AG09319 (cell line): ENCODE measurements around the gene TMEM217.

Experiments used
- DNase-seq: peaks from one replicate; pipeline ENCODE4 v3.0.0-alpha.2; 2010; ENCODE audit warnings: low read depth; ENCODE audit errors: extremely low read depth
- TF ChIP-seq, protein P1 (sequence below): IDR thresholded peaks from 2 replicates; pipeline ENCODE4 v1.5.1; 2011; ENCODE audit warnings: low read depth, mild to moderate bottlenecking, inconsistent platforms, low read length, moderate library complexity

TMEM217 gene

DNA sequence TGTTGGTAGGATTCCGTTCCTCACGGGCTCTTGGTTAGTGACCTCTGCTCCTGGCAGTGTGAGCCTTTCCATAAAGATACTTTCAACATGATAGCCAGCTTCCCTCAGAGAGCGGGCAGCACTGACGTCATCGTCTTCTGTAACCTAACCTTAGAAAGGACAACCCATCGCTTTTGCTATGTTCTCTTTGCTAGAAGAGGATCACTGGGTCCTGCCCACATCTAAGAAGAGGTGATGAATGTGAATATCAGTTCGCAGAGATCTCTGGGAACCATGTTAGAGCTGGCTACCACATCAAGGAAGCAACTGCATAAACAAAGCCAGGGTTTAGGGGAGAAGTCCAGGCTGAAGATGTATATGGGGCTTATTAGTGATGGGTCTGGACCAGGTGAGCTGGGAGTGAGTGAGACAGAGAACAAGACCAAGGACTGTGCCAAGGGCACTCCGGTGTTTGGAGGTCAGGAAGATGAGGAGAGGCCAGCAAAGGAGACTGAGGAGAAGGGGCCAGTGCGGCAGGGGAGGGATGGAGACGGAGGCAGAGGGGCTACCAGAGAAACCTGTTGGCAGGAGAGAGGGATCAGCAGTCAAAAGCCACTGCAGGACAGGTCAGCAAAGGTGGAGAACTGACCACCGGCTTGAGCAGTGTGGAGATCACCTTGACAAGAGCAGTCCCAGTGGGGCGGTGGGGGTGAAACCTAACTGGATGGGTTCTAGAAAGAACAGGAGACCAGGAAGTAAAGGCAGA is 48.3 kb downstream of the TMEM217 start:
- no peak for DNase-seq
- TF ChIP-seq, protein P1, sequence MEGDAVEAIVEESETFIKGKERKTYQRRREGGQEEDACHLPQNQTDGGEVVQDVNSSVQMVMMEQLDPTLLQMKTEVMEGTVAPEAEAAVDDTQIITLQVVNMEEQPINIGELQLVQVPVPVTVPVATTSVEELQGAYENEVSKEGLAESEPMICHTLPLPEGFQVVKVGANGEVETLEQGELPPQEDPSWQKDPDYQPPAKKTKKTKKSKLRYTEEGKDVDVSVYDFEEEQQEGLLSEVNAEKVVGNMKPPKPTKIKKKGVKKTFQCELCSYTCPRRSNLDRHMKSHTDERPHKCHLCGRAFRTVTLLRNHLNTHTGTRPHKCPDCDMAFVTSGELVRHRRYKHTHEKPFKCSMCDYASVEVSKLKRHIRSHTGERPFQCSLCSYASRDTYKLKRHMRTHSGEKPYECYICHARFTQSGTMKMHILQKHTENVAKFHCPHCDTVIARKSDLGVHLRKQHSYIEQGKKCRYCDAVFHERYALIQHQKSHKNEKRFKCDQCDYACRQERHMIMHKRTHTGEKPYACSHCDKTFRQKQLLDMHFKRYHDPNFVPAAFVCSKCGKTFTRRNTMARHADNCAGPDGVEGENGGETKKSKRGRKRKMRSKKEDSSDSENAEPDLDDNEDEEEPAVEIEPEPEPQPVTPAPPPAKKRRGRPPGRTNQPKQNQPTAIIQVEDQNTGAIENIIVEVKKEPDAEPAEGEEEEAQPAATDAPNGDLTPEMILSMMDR = no peak

DNA sequence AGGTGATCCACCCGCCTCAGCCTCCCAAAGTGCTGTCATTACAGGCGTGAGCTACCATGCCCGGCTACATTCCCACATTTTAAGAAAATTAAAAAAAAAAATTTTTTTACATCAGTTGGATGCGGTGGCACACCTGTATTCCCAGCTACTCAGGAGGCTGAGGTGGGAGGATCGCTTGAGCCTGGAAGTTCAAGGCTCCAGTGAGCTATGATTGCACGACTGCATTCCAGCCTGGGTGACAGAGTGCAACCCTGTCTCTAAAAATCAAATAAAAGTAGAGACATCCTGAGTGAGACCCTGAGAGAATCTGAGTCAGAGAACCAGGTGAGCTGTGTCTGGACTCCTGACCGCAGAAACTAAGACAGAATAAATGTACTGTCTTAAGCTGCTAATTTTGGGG is 49.2 kb downstream of the TMEM217 start:
- no peak for DNase-seq
- TF ChIP-seq, protein P1 = no peak

DNA sequence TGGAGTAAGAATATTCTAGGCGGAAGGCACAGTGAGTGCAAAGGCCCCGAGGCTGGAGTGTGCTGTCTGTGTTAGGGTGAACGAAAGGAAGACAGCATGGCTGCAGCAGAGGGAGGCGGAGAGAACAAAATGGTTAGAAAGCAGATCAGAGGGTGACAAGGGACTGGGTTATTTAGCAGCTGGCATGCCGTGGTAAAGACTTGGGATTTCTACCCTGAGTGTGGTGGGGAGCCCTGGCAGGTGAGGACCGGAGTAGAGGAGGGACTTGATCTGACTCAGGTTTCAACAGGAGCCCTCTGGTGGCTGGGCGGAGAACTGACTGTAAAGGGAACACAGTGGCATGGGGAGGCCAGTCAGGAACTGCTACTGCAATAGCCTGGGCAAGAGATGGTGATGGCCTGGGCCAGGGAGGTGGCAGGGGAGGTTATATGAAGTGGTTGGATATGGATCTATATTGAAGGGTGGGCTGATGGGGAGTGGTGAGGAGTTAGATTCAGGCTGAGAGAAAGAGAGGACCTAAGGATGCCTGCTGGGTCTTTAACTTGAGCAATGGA is 50.0 kb downstream of the TMEM217 start:
- no peak for DNase-seq

DNA sequence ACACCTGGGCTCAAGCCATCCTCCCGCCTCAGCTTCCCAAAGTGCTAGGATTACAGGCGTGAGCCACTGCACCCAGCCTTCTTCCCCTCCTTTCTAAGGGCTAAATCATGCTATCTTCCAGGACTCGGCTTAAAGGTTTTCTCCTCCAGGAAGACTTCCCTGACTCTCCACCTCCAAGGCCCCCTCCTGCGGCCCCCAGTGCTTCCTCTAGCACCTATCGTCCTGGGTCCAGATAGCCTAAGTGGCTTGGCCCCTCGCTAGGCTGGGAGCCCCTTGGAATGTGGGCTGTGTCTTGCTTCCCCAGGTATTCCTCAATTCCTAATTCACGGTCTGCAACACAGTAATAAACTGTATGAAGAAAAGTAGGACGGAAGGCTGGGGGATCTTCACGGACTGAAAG is 51.3 kb downstream of the TMEM217 start:
- DNase-seq = no peak
- TF ChIP-seq, protein P1 = no peak

More for the DNA sequence above, 50.0 kb downstream of the TMEM217 start:
- TF ChIP-seq, protein P1 = peak; percentile 80

DNA sequence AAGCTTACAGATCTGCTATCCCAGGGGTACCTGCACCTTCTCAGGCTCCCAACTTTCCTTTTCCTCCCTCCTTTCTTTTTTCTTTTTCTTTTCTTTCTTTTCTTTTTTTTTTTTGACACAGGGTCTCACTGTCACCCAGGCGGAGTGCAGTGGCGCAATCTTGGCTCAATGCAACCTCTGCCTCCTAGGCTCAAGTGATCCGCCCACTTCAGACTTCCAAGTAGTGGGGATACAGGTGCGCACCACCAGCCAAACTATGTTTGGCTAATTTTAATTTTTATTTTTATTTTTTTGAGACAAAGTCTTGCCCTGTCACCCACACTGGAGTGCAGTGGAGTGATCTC is 52.0 kb downstream of the TMEM217 start:
- TF ChIP-seq, protein P1 = no peak
- DNase-seq = no peak

DNA sequence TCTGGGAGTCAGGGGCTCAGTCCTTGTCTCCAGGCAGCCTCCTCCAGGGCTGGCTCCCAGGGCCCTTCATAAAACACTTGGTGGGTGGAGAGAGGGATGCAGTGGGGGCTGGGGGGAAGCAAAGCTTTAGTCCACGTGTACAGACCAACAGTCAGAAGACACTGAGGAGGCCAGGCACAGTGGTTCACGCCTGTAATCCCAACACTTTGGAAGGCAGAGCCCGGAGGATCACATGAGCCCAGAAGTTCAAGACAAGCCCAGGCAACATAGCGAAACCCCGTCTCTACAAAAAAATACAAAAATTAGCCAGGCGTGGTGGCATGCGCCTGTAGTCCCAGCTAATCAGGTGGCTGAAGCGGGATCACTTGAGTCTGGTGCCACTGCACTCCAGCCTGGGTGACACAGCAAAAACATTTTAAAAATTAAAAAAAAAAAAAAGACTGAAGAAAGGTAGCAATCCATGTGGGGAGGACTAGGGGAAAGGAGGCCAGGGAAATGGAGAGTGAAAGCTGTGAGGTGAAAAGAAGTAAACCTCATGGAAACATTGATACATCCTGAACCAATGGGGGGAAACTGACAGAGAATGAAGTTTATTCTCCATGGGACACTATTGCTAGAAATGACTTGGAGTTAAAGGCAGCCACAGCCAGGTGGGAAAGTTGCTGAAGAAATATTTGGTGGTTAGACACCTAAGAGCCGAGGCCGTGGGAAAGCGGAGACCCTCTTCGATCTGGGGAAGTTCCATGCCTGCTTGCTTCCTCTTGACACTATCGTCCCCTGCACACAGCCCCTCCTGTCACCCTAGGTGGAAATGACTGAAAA is 52.6 kb downstream of the TMEM217 start:
- TF ChIP-seq, protein P1 = no peak
- DNase-seq = no peak

DNA sequence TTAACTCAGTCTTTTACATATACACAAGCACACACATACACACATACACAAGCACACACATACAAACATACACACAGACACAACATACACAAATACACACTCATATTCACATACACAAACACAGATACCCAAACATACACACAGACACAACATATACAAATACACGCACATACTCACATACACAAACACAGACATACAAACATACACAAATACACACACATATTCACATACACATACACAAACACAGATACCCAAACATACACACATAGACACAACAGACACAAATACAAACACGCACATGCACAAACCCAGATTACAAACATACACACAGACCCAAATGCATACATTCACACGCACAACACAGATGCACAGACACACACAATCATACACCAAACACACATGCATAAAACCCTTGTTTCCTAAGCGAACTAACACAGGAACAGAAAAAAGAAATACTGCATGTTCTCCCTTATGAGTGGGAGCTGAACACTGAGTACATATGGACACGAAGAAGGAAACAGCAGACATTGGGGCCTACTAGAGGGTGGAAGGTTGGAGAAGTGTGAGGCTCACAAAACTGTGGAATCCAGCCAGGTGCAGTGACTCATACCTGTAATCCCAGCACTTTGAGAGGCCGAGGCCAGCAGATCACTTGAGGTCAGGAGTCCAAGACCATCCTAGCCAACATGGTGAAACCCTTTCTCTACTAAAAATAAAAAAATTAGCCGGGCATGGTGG is 53.8 kb downstream of the TMEM217 start:
- TF ChIP-seq, protein P1 = no peak
- no peak for DNase-seq
